HepG2 (cell line): ENCODE measurements around the gene ECEL1.

ENCODE experiments used
- ATF3 ChIP-seq: sonication (generic); formaldehyde crosslinking; IDR thresholded peaks from 2 replicates; pipeline ENCODE4 v1.4.0; 2020; ENCODE audit warnings: missing genetic modification reagents
- BHLHE40 ChIP-seq: IDR thresholded peaks from 2 replicates; pipeline ENCODE4 v1.6.1; 2011; ENCODE audit warnings: low read length, improper control_type of control experiment
- CREB1 ChIP-seq, 2 experiments: fragments of 450-650 bp in 1 of 2; IDR thresholded peaks; 2 replicates each; pipeline ENCODE4 v1.6.1; 2016 to 2017; ENCODE audit warnings: control low read depth in 1 of 2, mild to moderate bottlenecking in 1 of 2, missing compliant biosample characterization in 1 of 2, missing genetic modification characterization in 1 of 2
- CTCF ChIP-seq: sonication (generic); formaldehyde crosslinking; IDR thresholded peaks from 2 replicates; pipeline ENCODE4 v1.5.0; 2020; ENCODE audit warnings: mild to moderate bottlenecking, missing genetic modification reagents, moderate library complexity
- GABPA ChIP-seq, 2 experiments: IDR thresholded peaks; 2 replicates each; pipeline ENCODE4 v1.6.1; 2011 to 2016; ENCODE audit warnings: low read depth in 2 of 2, low read length in 1 of 2, missing biosample characterization in 1 of 2, missing genetic modification characterization in 1 of 2
- KDM5B ChIP-seq: sonication (generic); formaldehyde crosslinking; IDR thresholded peaks from 2 replicates; pipeline ENCODE4 v1.4.0; 2020; ENCODE audit warnings: missing genetic modification reagents, mild to moderate bottlenecking, borderline replicate concordance
- KLF9 ChIP-seq: IDR thresholded peaks from 2 replicates; pipeline ENCODE4 v1.6.1; 2016; ENCODE audit warnings: low read depth
- PHF5A ChIP-seq: IDR thresholded peaks from one replicate; pipeline ENCODE4 v1.6.1; 2018; ENCODE audit warnings: low read depth, missing genetic modification reagents; ENCODE audit not compliant: unreplicated experiment
- RFX5 ChIP-seq: IDR thresholded peaks from 2 replicates; pipeline ENCODE4 v1.6.1; 2011; ENCODE audit warnings: low read depth, low read length, improper control_type of control experiment
- SMYD3 ChIP-seq: sonication (generic); formaldehyde crosslinking; IDR thresholded peaks from 2 replicates; pipeline ENCODE4 v1.8.1; 2023; ENCODE audit warnings: mild to moderate bottlenecking, missing genetic modification reagents
- YY1 ChIP-seq: IDR thresholded peaks from 2 replicates; pipeline ENCODE4 v1.6.1; 2011; ENCODE audit warnings: low read length, low read depth, moderate library complexity, mild to moderate bottlenecking; ENCODE audit not compliant: insufficient read depth, insufficient replicate concordance
- ZNF274 ChIP-seq: sonication (generic); formaldehyde crosslinking; IDR thresholded peaks from 2 replicates; pipeline ENCODE4 v1.5.1; 2020; ENCODE audit warnings: mild to moderate bottlenecking, missing genetic modification reagents

GRCh38 chr2:232521959-232522622 lies 34.5 kb upstream of the ECEL1 start:
- TF ChIP-seq ZNF274 (CRISPR knock-in tag), result no peak
- TF ChIP-seq BHLHE40, result no peak
- peak; percentile 79 for TF ChIP-seq CTCF
- TF ChIP-seq RFX5, result no peak
- no peak for TF ChIP-seq PHF5A (CRISPR knock-in tag)
- TF ChIP-seq GABPA (IDR thresholded peaks at IDR 0.05; ENCODE audit: low read depth, low read length), result no peak
- no peak for TF ChIP-seq GABPA (CRISPR knock-in tag; IDR thresholded peaks at IDR 0.05; ENCODE audit: low read depth)
- TF ChIP-seq YY1, result no peak
- no peak for TF ChIP-seq CREB1 (IDR thresholded peaks at IDR 0.05)
- TF ChIP-seq CREB1 (CRISPR knock-in tag; IDR thresholded peaks at IDR 0.05), result no peak
- 0 out of 2 replicates have a peak, but pooled peaks have one; percentile 31 for TF ChIP-seq ATF3 (CRISPR knock-in tag)
- no peak for TF ChIP-seq KLF9 (CRISPR knock-in tag)
- 0 out of 2 replicates have a peak, but pooled peaks have one; percentile 33 for TF ChIP-seq KDM5B (CRISPR knock-in tag)
- TF ChIP-seq SMYD3 (CRISPR knock-in tag), result no peak
